HCT116 (cell line): ENCODE measurements around the gene NCAPH2.

ENCODE experiments used
- CBX3 ChIP-seq: IDR thresholded peaks from 2 replicates; pipeline ENCODE4 v1.6.1; 2012; ENCODE audit warnings: low read depth
- ELF1 ChIP-seq: IDR thresholded peaks from 2 replicates; pipeline ENCODE4 v1.6.1; 2012; ENCODE audit warnings: low read depth, borderline replicate concordance
- POLR2A ChIP-seq: IDR thresholded peaks from 2 replicates; pipeline ENCODE4 v1.7.0; 2011; ENCODE audit warnings: borderline replicate concordance; ENCODE audit not compliant: insufficient read depth, insufficient read length; ENCODE audit errors: extremely low read depth
- POLR2AphosphoS5 ChIP-seq: IDR thresholded peaks from 2 replicates; pipeline ENCODE4 v1.6.1; 2011; ENCODE audit warnings: mild to moderate bottlenecking, low read depth, low read length, moderate library complexity
- SP1 ChIP-seq: IDR thresholded peaks from 2 replicates; pipeline ENCODE4 v1.6.1; 2012; ENCODE audit warnings: low read depth
- TF ChIP-seq, protein P1 (sequence below), 3 experiments: fragments of 200-600 bp in 1 of 3; sonication (generic) in 1 of 3; IDR thresholded peaks in 2 of 3; conservative IDR thresholded peaks in 1 of 3; 2 replicates each; pipeline ENCODE4 v1.5.1; 2012 to 2017; ENCODE audit warnings: low read depth in 2 of 3, low read length in 2 of 3, antibody characterized with exemption in 1 of 3, borderline replicate concordance in 1 of 3, control low read depth in 1 of 3, mild to moderate bottlenecking in 1 of 3, mixed read lengths in 1 of 3, mixed run types in 1 of 3, moderate library complexity in 1 of 3; ENCODE audit not compliant: insufficient read depth in 1 of 3

DNA sequence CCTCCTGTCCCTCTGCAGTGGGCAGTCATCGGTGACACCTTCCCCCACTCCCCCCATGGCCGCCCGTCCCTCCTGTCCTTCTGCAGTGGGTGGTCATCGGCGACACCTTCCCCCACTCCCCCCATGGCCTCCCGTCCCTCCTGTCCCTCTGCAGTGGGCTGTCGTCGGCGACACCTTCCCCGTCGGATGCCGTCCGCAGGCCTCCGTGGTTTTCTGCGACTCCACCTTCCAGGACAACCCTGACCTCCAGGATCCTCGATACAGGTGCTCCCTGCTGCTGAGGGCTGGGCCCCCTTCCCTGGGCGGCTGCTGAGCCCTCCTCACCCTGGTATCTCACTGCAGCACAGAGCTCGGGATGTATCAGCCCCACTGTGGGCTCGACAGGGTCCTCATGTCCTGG, 19.1 kb upstream of the NCAPH2 start:
- TF ChIP-seq POLR2AphosphoS5 (no peak), CBX3 (no peak), POLR2A (no peak), SP1 (no peak), ELF1 (no peak)
- TF ChIP-seq, protein P1, sequence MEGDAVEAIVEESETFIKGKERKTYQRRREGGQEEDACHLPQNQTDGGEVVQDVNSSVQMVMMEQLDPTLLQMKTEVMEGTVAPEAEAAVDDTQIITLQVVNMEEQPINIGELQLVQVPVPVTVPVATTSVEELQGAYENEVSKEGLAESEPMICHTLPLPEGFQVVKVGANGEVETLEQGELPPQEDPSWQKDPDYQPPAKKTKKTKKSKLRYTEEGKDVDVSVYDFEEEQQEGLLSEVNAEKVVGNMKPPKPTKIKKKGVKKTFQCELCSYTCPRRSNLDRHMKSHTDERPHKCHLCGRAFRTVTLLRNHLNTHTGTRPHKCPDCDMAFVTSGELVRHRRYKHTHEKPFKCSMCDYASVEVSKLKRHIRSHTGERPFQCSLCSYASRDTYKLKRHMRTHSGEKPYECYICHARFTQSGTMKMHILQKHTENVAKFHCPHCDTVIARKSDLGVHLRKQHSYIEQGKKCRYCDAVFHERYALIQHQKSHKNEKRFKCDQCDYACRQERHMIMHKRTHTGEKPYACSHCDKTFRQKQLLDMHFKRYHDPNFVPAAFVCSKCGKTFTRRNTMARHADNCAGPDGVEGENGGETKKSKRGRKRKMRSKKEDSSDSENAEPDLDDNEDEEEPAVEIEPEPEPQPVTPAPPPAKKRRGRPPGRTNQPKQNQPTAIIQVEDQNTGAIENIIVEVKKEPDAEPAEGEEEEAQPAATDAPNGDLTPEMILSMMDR (IDR thresholded peaks at IDR 0.05 in 2 of 3, conservative IDR thresholded peaks at IDR 0.05 in 1 of 3; ENCODE audit: borderline replicate concordance in 1 of 3, insufficient read depth in 1 of 3, low read depth in 2 of 3, low read length in 2 of 3): no peak
